Measurements from ENCODE around the gene STXBP6. TPM values are rescaled to one million over a fixed set of nuclear protein-coding genes. Genes with fewer than 3 reads are reported as not detected.

Gene STXBP6
- total and polyA plus RNA-seq, 2 of the 13 experiments (the other 11 are each of a cell fraction or from before 2014, with no cell fraction given), result 35.3 to 42.8 TPM

GRCh38 chr14:25032092-25032784 lies 17.7 kb downstream of the STXBP6 start (continued):
- TF ChIP-seq HOMEZ (CRISPR knock-in tag; IDR thresholded peaks at IDR 0.05; ENCODE audit: low read depth), result peak; percentile 99

- Histone ChIP-seq H3K27ac (ENCODE audit: extremely low read length, insufficient read depth, low read length) (no peak overlapping the region), H3K4me2 (ENCODE audit: low read depth, low read length) (no peak overlapping the region), H3K36me3 (replicated peaks in 1 of 2; ENCODE audit: control insufficient read depth in 1 of 2, insufficient read depth in 2 of 2, low read length in 2 of 2) (no peaks in the 10 kb centered on the region), H4K20me1 (ENCODE audit: insufficient read depth, low read length) (no peaks in the 10 kb centered on the region), H3K9me3 (ENCODE audit: low read length) (no peaks in the 10 kb centered on the region), H3K4me3 (replicated peaks in 1 of 3; ENCODE audit: insufficient read depth in 1 of 3, low read depth in 2 of 3, low read length in 3 of 3) (no peak overlapping the region), H3K9ac (ENCODE audit: insufficient read depth, low read depth, low read length) (no peak overlapping the region), H3K27me3 (ENCODE audit: control insufficient read depth in 1 of 2, insufficient read depth in 2 of 2, low read length in 2 of 2) (no peaks in the 10 kb centered on the region), H3K79me2 (ENCODE audit: insufficient read depth, low read length) (peaks cover 18% of the 10 kb centered on the region), H3K4me1 (ENCODE audit: insufficient read depth, low read length) (no peaks in the 10 kb centered on the region), H2AFZ (ENCODE audit: low read length) (no peak overlapping the region)
- intact Hi-C loops (cut with micrococcal nuclease; ENCODE audit: unreplicated experiment), result no loop called here
- DNase-seq (ENCODE audit: low spot score), result no peak
- in situ Hi-C loops (cut with HindIII; ENCODE audit: extremely low pct_ligation_motif_present, low pct_unique_long_range_greater_than_20kb), result no loop called here
- 75% methylated on average over 4 of the region's 4 CpGs for WGBS (ENCODE audit: low lambda C conversion rate)
- ATAC-seq, result no peak
- ChIA-PET CTCF (ENCODE audit: low intra/inter-chr PET ratio, low total read pairs) (no interaction called here), POLR2A (no interaction called here)
- no peak for FAIRE-seq
- BruUV-seq (replicated peaks), result no TSS peak
- TF ChIP-seq CEBPZ (IDR thresholded peaks at IDR 0.05; ENCODE audit: low read length), result no peak
- no peak for TF ChIP-seq ZNF709 (CRISPR knock-in tag; IDR thresholded peaks at IDR 0.05)
- no peak for TF ChIP-seq HNRNPUL1 (IDR thresholded peaks at IDR 0.05; ENCODE audit: low read depth, low read length)
- TF ChIP-seq ZNF607 (CRISPR knock-in tag; IDR thresholded peaks at IDR 0.05; ENCODE audit: borderline replicate concordance), result no peak
- no peak for TF ChIP-seq THYN1 (CRISPR knock-in tag; IDR thresholded peaks at IDR 0.05; ENCODE audit: borderline replicate concordance, low read depth)
- TF ChIP-seq ZNF550 (CRISPR knock-in tag; IDR thresholded peaks at IDR 0.05; ENCODE audit: borderline replicate concordance), result no peak
- no peak for TF ChIP-seq ZNF577 (CRISPR knock-in tag; IDR thresholded peaks at IDR 0.05; ENCODE audit: borderline replicate concordance, low read depth)
- TF ChIP-seq ZNF660 (CRISPR knock-in tag; IDR thresholded peaks at IDR 0.05; ENCODE audit: borderline replicate concordance, low read depth), result no peak
- TF ChIP-seq PAF1 (CRISPR knock-in tag; IDR thresholded peaks at IDR 0.05), result no peak
- no peak for TF ChIP-seq MXD1 (CRISPR knock-in tag; IDR thresholded peaks at IDR 0.05)
- TF ChIP-seq ZBTB20 (CRISPR knock-in tag; IDR thresholded peaks at IDR 0.05; ENCODE audit: borderline replicate concordance, low read depth), result no peak
- TF ChIP-seq ZNF512 (CRISPR knock-in tag; IDR thresholded peaks at IDR 0.05), result no peak
- no peak for TF ChIP-seq ZNF713 (CRISPR knock-in tag; IDR thresholded peaks at IDR 0.05)
Measured at GRCh38 chr14:25026476-25027137, 23.3 kb downstream of the STXBP6 start.

Data from HepG2 (cell line).